ENCODE measurements around the gene SLC52A1. TPM values are rescaled to one million over a fixed set of nuclear protein-coding genes. Genes with fewer than 3 reads are reported as not detected.

The SLC52A1 gene
- total and polyA plus RNA-seq, 11 donors: 0.12 TPM; not detected in 10

DNA sequence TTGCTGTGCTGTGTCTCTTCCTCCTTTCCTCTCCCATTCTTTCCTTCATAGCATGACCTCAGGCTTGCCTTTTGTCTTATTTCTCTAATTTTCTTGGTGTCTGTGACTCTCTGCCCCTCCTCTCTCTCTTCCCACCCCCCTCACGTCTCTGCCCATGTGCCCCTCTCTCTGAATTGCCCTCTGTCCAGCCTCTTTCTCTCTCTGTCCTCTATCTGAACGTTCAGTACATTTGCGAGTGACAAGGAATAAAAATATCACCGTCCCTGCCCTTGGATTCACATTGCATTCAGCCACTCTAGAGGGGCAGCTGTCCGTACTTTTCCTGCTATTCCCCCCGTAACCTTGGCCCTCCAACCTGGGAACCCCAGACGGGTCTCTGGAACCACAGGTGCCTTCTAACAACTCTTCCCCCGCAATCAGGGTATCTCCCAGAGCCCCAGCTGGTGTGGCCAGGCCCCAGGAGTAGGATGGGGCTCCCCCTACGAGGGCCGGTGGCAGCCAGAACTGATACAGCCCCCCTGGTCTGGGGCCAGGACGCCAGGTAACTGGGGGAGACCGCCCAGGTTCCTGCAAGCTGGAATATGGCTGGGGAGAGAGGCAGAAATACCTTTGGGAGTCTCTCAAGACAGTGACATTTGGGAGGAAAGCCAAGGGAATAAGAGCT, 35.7 kb downstream of the SLC52A1 start:
- Histone ChIP-seq H3K36me3 (peaks cover 0 to 39% (median 37%) of the 10 kb centered on the region in 9 donors), H3K9me3 (no peaks in the 10 kb centered on the region), H3K27ac (peak overlapping the region; percentile 92 to 99 (median 95)), H3K4me3 (peak overlapping the region; percentile 66 to 100 (median 94)), H3K4me1 (peaks cover 0 to 41% (median 31%) of the 10 kb centered on the region in 12 donors), H3K27me3 (no peaks in the 10 kb centered on the region)
- DNase-seq (peak in 1 of 5 donors; percentile 58), ATAC-seq (peak; percentile 1 to 54 (median 28))
- intact Hi-C loops (cut with DNase I): loop anchor here in 2 of 10 donors (5.0 kb wide), 2 partner anchors 57 to 62 kb away; partner anchors contain the start of genes RNF167 (in 1 of the 2) and SLC25A11 (in 1 of the 2)
- 37 to 51% (median 40%) methylated on average over 10 to 12 of the region's 12 CpGs for WGBS, 4 donors
- peak in 1 of 2 donors; percentile 25 for TF ChIP-seq POLR2A (IDR thresholded peaks at IDR 0.05)
- TF ChIP-seq, protein P1, sequence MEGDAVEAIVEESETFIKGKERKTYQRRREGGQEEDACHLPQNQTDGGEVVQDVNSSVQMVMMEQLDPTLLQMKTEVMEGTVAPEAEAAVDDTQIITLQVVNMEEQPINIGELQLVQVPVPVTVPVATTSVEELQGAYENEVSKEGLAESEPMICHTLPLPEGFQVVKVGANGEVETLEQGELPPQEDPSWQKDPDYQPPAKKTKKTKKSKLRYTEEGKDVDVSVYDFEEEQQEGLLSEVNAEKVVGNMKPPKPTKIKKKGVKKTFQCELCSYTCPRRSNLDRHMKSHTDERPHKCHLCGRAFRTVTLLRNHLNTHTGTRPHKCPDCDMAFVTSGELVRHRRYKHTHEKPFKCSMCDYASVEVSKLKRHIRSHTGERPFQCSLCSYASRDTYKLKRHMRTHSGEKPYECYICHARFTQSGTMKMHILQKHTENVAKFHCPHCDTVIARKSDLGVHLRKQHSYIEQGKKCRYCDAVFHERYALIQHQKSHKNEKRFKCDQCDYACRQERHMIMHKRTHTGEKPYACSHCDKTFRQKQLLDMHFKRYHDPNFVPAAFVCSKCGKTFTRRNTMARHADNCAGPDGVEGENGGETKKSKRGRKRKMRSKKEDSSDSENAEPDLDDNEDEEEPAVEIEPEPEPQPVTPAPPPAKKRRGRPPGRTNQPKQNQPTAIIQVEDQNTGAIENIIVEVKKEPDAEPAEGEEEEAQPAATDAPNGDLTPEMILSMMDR (IDR thresholded peaks at IDR 0.05): no peak

DNA sequence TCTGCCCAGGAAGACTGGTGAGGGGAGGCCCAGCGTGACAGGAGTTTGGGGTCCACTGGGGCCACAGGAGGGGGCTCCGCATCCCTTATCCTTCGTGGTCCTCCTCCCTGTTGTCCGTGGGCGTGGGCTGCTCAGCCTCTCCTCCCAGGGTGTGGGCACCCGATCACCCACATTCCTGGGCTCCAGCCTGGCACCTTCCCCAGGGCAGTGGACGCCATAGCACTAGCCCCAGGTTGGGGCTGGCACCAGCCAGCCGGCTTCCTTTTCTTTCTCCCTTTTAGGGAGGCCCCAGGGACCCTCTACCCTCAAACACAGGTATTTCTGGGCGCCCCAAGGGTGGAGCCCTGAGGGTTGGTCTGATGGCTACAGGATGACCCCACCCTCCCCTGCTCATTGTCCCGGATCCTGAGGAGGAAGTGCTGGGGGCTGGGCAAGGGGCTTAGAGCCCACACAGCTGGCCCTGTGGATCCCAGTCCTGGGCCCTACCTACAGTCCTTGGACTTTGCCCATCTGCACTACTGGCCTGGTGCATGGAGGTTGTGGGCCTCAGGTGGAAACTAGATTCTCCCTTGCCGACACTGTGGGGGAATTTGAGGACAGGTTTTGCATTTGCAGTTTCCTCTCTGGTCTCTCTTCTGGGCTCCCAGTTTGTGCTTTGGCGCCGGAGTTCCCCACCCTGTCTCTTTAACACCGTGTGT, 36.3 kb downstream of the SLC52A1 start:
- peaks cover 0 to 33% (median 30%) of the 10 kb centered on the region in 9 donors for H3K36me3 ChIP-seq
- peaks cover 0 to 41% (median 31%) of the 10 kb centered on the region in 12 donors for H3K4me1 ChIP-seq
- peak overlapping the region; percentile 66 to 100 (median 94) for H3K4me3 ChIP-seq
- 8 to 13% (median 13%) methylated on average over 10 to 14 of the region's 14 CpGs for WGBS, 4 donors
- peak overlapping the region; percentile 92 to 99 (median 95) for H3K27ac ChIP-seq
- no peak for TF ChIP-seq POLR2A (IDR thresholded peaks at IDR 0.05)
- TF ChIP-seq, protein P1 (IDR thresholded peaks at IDR 0.05): no peak
- peak in 3 of 5 donors; percentile 29 to 58 (median 50) for DNase-seq
- intact Hi-C loops (cut with DNase I): loop anchor here in 2 of 10 donors (5.0 kb wide), 2 partner anchors 57 to 62 kb away; partner anchors contain the start of genes RNF167 (in 1 of the 2) and SLC25A11 (in 1 of the 2)
- no peaks in the 10 kb centered on the region for H3K27me3 ChIP-seq
- ATAC-seq: peak in 1 of 4 donors; percentile 13
- no peaks in the 10 kb centered on the region for H3K9me3 ChIP-seq

DNA sequence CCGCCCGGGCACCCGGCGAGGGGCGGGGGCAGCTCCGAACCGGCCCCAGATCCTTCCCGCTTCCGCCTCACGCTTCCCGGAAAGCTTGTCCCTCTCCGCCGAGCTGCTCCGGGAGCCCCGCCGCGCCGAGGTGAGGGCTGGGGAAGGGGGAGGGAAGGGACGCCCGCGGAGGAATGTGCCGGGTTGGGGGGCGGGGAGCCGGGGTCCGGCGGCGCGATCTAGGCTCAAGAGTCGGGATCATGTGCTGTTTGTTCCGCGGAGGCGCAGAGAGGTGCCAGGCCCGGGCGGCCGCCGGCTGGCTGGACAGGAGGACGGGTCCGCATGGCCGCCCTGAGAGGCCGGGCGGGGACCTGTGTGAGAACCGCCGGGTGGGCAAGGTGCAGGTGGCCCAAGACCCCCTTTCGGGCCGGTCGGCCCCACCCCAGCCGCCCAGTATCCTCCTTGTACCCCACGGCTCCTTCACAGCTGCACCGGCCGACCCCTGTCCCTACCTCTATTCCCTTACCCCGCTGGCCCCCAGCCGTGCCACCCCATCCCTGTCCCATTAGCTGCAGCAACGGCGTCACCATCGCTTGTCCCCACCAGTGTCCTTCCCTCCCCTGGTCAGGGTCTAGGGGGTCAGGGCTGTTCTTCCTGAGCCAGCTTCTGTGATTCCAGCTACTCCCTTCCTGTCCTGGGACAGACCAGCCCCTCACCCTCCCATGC, 37.0 kb downstream of the SLC52A1 start:
- peaks cover 0 to 26% (median 23%) of the 10 kb centered on the region in 9 donors for H3K36me3 ChIP-seq
- intact Hi-C loops (cut with DNase I): loop anchor here in 2 of 10 donors (5.0 kb wide), 2 partner anchors 56 to 61 kb away; partner anchors contain the start of genes RNF167 (in 1 of the 2) and SLC25A11 (in 1 of the 2)
- ATAC-seq (peak in 3 of 4 donors; percentile 1 to 3 (median 2)), DNase-seq (peak; percentile 57 to 82 (median 68))
- peak overlapping the region; percentile 92 to 99 (median 95) for H3K27ac ChIP-seq
- H3K27me3 ChIP-seq: no peaks in the 10 kb centered on the region
- TF ChIP-seq, protein P1 (IDR thresholded peaks at IDR 0.05): no peak
- TF ChIP-seq POLR2A (IDR thresholded peaks at IDR 0.05): peak in 1 of 2 donors; percentile 23
- no peaks in the 10 kb centered on the region for H3K9me3 ChIP-seq
- H3K4me3 ChIP-seq: peak overlapping the region; percentile 66 to 100 (median 94)
- peaks cover 0 to 41% (median 31%) of the 10 kb centered on the region in 12 donors for H3K4me1 ChIP-seq
- WGBS, 4 donors: 0 to 1% (median 0%) methylated on average over 22 to 55 of the region's 55 CpGs
